Amniotic epithelial cell (primary cell): Measurements from ENCODE around the gene TACO1.
A peak's percentile ranks its signal among the peaks of the same experiment; 100 is the strongest.

Source experiments
- DNase-seq: peaks from one replicate; pipeline ENCODE4 v3.0.0-alpha.2; 2010; ENCODE audit warnings: low read depth

Gene TACO1

GRCh38 chr17:63601439-63602371 is 1.0 kb downstream of the TACO1 start:
- DNase-seq, result peak; percentile 29

DNA sequence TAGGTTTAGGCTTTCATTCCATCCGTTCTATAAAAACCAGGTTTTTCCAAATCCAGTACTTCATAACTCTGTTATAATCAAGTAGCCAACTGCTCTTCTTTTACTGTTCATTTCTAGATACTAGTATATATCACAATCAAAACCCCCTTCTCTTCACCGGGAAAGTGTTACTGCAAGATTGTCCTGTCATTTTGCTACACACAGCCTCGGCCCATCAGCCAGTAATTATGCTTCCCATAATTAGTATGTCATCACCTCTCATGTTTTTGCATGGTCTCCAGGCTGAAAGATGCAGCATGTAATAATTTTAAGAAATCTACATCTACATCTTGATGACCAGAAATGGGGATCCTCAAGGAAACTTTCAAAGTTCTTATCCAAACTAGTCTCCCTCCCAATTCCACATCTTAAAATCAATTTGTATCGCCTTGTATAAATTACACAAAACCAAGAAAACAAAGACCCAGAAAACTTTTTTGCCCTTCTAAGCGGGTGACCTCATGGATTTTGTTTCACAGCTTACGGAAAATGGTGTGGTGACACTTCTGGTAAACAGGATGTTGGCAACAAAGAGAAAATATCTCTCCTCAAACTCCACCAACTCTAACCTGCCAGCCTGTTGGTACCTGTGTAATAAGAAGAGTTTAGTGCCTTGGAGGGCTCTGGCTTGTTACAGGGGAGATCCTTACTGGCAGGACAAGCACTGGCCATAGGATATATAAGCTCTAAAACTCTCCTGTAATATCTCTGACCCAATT is 9.3 kb downstream of the TACO1 start:
- no peak for DNase-seq

- no peak for DNase-seq
Measured at GRCh38 chr17:63610854-63611253, 10.2 kb downstream of the TACO1 start.

- no peak for DNase-seq
Measured at GRCh38 chr17:63611354-63611753, 10.7 kb downstream of the TACO1 start.

DNA sequence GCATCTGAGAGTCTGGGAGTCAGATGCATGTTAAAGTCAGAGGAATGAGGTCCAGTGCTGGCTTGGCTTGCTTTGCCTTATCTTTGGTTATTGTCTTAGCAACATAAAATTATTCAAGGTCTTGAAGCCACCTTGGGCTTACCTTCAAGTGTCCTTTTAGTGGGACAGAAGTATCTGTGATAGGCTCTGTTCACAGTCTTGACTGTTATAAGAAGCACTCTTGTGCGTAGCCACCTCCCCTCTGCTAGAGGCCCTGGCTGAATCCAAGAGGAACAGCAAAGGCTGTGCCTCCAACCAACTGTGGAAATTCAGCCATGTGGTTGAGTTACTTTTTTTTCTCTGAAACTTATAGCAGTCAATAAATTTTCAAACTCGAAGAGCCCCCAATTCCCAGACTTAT is 13.0 kb downstream of the TACO1 start:
- DNase-seq, result no peak

- DNase-seq, result no peak
Measured at GRCh38 chr17:63621229-63621683, 20.6 kb downstream of the TACO1 start.

DNA sequence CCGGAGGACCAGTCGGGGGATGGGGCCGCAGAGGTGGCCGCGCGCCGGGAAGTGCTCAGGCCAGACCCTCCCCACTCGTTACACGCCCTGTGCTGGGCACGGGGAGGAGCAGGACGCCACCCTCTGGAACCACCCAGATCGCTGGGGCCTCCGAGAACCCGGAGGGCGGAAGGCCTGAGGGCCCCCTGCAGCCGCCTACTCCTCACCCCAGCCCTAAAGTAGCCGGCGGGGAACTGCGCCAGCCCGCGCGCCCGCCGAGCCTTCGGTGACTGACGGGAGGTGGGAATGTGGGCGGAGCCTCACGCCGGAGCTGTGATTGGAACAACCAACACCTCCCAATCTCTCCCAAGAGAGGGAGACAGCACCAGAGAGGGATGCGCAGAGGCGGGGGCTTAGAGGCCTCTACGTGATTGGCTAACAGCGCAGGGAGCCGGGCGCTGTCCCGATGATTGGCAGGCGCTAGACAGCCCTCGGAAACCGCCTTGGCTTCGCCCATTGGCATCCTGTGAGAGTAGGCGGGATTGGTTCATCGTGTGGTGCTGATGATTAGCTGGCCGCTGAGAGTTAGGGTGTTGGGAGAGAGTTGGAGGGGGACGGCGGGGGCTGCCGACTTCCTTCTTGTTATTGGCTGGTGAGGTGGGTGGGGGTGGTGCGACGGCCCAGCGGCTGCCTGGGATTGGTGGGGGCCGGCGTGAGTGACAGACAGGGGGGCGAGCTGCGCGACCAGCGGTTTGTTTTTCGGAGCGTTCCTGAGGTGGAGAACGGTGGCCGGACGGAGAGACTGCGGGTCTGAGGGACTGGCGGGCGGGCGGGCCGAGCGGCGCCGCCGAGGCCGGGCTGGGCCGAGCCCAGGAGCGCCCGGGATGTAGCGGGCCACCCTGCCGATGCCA is 21.2 kb downstream of the TACO1 start, which contains the start of gene MAP3K3:
Gene MAP3K3, plus strand, starts transcription at position 734 of the 890 bp plus-strand sequence. CDS start 343 bp downstream, outside the sequence.
- DNase-seq, result peak; percentile 100

GRCh38 chr17:63622574-63623390 is 22.1 kb downstream of the TACO1 start:
- DNase-seq, result peak; percentile 49

GRCh38 chr17:63623786-63624530 is 23.3 kb downstream of the TACO1 start:
- no peak for DNase-seq

- DNase-seq, result no peak
Measured at GRCh38 chr17:63624531-63624880, 23.8 kb downstream of the TACO1 start.

- peak; percentile 20 for DNase-seq
Measured at GRCh38 chr17:63626551-63627180, 26.0 kb downstream of the TACO1 start.

DNA sequence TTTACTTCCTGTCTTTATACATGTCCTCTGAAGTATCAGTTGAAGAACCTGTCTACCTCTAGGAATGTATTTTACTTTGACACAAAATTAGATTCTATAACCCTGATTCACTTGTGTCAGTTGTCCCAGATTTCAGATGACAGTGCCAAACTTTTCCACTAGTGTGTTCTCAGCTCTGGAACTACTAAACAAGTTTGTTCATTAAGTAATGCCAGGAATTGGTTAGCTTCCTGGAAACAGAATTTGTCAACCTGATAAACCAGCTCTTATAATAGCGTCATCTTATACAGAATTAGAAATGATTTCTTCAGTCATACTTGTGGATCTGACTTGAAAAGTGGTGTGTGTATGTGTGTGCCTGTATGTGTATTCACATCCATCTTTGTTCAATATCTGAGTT is 28.9 kb downstream of the TACO1 start:
- no peak for DNase-seq

GRCh38 chr17:63631062-63631461 is 30.4 kb downstream of the TACO1 start:
- DNase-seq, result no peak

GRCh38 chr17:63631626-63632025 is 30.9 kb downstream of the TACO1 start:
- no peak for DNase-seq

- no peak for DNase-seq
Measured at GRCh38 chr17:63633742-63634141, 33.0 kb downstream of the TACO1 start.

GRCh38 chr17:63634163-63634562 is 33.5 kb downstream of the TACO1 start:
- DNase-seq, result peak; percentile 26

DNA sequence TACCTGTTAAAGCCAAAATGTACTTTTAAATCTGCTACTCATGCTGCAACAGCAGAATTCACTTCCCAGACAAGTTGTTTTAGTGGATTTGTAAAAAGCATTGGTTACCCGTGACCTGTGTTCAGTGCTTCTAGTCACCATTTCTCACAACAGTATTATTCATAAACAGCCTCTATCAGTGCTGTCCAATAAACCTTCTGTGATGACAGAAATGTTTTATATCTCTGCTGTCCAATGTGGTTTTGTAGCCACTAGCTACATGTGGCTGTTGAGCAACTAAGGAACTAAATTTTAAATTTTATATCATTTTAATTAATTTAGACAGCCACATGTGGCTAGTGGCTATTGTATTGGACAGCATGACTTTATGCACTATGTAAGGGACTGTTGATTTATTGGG is 34.1 kb downstream of the TACO1 start:
- peak; percentile 33 for DNase-seq

DNA sequence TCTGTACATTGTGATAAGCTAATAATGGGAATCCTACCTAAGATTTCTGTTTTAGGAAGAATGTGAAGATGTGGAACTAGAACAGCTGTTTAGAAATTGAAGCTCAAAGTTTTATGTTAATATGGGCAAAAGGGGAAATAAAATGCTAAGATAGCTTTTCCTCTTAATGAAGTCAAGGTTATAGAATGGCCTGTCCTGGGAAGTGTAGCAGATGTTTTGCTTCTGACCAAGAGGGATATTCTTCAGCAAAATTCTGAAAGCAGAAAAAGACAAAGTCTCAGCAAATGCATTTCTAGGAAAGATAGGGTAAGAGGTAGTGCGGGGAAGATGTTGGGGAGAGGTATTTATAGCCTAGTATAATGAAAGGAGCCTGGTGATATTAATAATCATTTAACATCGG is 34.6 kb downstream of the TACO1 start:
- no peak for DNase-seq

GRCh38 chr17:63635787-63636186 is 35.1 kb downstream of the TACO1 start:
- DNase-seq, result no peak

DNA sequence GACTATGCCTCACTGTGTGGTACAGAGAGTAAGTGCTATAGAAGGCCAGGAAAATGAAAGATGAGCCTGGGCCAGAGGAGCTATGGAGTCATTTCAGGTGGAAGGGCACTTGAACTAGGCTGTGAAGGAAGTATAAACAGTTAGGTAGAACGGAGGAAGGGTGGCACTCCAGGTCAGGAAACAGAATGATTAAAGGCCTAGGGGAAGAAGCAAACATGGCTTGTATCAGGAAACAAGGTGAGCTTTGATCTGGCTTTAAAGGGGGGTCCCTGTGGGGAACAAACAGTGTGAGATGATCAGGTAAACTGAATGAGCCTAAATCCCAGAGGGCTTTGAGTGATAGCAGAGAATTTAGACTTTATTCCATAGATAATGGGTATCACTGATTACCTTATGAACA is 38.4 kb downstream of the TACO1 start:
- DNase-seq, result no peak
